Activated CD4-positive, CD25-positive, alpha-beta regulatory T cell (primary cell): Measurements from ENCODE around the gene FUCA2.

ENCODE experiments used
- DNase-seq, 4 experiments: peaks; one replicate each; lab custom pipeline; 2025; lab: John Stamatoyannopoulos, UW

FUCA2 gene

GRCh38 chr6:143510991-143511891, at the start of gene FUCA2:
TSS of gene FUCA2 (minus strand) at chr6:143511720. CDS start at chr6:143511634, 86 bp downstream.
- peak; percentile 26 to 39 (median 37) for DNase-seq

DNA sequence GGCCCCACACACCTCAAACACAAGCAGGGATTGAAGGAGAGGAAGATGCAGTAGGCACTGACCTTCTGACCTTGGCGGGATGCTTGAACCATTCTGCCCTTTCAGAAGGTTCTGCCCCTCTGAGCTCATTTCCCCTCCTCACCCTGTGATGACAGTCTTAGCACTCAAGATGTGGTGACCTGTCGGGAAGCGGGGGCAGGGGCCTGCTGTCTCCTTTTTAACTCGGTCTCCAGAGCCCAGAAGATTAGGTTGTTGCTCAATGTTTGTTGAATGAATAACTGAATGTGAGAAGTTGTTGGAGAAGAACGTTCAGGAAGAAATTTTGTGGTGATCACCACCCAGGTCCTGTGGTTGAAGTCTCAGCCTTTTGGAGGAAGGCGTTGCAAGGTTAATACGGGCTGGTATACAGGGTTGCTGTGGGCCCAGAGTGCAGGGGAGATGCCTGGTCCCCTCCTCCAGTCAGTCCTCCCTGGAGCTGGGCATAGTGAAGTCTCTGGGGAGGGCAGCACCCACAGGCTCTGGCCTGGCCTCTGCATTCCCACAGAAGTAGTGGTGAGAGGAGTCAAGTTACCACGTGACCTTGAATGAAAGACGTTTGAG, 49.7 kb upstream of the FUCA2 start:
- no peak for DNase-seq

DNA sequence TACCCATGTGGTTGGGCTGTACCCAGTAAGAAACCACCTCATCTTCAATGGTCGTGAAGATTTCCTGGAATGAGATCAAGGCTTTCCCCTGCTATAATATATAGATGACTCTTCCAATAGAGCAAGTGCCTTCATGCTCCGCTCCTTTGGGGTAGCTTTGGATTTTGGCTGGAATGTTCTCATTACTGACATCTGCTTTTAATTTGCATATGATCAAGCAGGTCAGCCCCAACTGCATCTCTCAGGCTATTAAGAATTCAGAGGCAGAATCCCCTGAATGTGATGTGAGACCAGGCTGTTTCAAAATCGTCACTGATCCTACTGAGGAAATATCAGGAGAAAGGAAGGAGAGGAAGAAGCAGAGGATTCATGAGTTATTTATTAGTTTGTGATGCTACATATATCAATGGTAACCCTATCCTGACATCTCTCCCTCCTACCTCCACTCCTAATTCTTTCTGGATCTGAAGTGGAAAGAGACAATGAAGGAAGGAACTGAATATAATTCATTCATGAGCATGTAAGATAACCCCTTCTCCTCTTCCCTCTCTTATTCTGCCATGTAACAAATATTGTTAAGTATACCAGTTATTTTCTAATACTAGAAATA, 47.6 kb upstream of the FUCA2 start:
- no peak for DNase-seq

DNA sequence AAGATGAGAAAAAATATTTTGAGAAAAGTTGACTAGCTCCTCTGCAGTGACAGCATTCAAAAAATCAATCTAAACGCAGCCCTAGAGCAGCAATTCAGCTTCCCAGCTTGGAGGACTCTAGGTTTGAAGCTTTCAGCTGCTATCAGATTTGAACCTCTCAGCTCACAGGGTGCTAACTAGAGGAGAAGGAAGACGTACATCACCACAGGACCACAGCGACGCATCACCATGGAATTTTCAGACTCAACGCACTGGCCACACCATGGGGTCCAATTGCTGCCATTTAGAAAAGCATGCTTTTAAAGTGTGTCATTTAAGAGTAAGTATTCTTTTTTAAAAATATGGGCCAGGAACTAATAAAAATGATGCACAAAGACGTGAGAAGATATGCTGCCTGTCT, 45.0 kb upstream of the FUCA2 start:
- DNase-seq: no peak

DNA sequence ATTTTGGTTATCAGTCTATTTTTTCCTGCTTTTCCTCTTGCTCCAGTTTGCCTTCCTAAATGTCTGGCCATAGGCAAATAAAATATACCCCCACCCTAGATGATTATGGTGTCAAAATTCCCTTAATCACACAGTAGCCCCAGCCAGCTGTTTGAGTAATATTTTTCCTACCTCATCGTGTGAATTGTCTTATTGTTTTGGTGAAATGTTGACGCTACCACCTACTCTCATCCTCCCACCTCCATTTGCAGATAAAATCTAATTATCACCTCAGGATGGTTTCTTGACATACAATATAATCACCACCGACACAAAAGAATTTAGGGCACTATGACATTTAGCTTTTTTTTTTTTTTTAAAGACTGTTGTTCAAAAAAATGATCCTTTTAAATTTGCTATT, 44.1 kb upstream of the FUCA2 start:
- no peak for DNase-seq

GRCh38 chr6:143555071-143555492, 43.6 kb upstream of the FUCA2 start:
- DNase-seq: no peak

DNA sequence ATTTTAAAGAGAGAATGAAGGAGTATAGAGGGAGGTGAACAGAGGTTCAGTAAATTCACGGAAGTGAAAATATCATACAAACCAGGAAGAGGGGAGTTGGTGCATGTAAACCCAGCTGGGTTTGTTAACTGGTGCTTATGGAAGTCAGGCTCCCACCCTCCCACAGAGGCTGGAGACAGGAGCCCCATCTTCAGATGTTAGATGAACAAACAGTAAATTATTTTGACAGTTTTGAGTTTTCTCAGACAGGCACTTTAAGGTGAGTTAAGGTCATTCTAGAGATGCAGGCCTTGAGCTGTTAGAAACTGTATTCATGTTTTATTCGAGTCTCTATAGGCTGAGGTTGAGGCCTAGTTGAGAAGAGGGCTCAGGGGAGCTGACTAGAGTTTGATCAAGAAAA, 41.8 kb upstream of the FUCA2 start:
- no peak for DNase-seq

DNA sequence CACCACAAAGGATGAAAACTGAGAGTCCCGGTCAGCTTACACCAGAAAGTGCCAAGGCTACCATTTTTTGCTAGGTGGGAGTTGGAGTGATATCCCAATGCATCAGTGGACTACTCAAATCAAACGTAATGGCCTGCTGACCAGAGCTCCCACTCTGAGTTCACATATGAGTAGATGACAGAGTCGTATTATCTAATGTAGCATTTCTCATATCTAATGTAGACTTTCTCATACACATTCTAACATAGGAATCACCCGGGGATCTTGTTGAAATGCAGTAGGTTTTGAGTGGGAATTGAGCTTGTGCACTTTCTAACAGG, 38.4 kb upstream of the FUCA2 start:
- DNase-seq: no peak

DNA sequence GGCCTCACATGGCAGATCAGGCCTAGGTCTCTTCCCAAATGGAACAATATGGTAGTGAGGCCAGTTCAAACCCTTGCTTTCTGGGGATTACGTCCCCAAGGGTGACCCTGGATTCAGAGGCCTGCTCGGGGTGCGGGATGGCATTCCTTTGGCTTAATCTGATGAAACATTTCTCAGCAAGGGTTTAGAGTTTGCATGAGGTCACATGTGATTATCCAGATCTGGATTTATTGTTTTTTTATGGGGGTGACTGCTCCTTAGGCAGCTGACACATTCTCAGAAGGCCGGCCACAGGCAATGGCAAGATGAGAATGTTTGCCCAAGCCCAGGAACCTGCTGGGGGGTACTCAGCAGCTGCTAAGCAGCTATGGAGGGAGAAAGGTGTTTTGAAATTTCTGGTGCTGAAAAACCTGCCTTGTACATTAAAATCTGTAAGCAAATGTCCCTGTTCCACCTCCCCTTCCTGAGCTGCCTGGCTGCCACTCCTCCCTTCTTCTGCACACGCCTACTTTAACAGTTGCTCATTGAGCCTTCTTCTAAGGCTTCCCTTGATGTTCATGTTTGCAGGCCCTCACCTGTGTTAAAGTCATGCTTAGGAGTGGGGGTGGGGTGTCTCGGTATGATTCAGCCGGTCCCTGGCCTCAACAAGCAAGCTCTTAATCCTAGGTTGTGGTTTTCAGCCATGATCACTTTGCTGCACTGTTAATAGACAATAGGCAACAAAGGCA, 37.9 kb upstream of the FUCA2 start:
- peak in 1 of 4 experiments; percentile 14 for DNase-seq

- no peak for DNase-seq
Observed at GRCh38 chr6:143546599-143546998, 35.1 kb upstream of the FUCA2 start.

GRCh38 chr6:143545976-143546547, 34.5 kb upstream of the FUCA2 start:
- no peak for DNase-seq

DNA sequence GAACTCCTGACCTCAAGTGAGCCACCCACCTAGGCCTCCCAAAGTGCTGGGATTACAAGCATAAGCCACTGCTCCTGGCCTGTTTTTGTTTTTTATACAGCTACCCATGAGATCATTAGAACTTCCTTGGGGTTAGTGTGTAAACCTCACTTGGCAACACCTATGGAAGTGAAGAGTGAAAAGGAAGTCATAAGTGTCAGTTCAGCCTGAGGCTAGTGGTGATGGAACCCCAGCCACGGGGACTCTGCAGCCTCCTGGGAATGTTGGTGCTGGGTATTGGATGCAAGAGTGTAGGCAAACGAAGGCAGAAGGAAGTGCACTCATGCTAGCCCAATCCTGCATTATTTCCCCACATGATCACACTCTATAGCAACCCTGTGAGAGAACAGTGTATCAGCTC, 33.6 kb upstream of the FUCA2 start:
- DNase-seq: no peak

DNA sequence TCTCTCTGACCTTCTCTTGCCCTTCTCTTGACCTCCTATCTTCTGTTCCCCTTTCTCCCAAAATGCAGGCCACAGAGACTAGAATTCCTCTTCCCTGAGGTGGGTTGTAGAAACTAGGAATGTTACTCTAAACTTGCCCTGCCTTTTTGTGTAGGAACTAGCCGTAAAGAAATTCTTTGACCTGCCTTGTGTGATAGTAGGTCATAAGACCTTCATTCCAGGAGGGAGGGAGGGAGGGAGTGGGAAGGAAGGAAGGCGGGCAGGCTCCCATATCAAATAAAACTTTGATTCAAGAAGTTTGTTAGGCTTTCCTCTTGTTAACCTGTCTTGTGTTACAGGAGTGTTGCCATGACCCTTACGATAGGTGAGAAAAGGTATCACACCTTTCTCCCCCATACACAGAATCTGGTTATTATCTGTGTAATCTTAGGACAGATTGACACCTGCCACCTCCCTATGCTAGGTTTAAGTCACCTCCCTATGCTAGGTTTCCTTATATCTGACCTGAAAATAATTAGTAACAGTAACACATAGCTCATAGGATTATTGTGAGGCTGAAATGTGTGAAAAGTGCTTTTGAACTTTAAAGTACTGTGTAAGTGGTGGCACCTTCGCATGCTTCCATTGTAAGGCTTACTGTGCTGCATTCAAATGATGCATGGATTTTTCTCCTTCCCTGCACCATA, 32.6 kb upstream of the FUCA2 start:
- DNase-seq: no peak

DNA sequence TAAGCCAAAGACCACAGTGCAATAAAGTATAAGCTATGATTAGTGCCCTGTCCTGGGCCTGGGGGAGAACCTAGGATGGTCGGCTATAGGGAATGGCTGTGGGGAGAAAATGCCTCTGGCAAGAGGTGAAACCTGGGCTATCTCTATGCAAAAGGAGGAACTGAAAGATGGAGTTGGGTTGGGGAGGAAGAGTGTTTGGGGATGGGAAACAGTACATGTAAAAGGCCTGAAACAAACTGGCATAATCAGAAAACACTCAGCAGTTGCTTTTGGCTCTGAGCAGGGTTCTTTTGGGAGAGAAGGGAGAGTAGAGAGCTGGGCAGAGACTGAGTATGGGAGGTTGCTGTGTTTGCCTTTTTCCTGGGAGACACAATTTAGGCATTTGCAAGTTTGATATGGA, 31.9 kb upstream of the FUCA2 start:
- no peak for DNase-seq

DNA sequence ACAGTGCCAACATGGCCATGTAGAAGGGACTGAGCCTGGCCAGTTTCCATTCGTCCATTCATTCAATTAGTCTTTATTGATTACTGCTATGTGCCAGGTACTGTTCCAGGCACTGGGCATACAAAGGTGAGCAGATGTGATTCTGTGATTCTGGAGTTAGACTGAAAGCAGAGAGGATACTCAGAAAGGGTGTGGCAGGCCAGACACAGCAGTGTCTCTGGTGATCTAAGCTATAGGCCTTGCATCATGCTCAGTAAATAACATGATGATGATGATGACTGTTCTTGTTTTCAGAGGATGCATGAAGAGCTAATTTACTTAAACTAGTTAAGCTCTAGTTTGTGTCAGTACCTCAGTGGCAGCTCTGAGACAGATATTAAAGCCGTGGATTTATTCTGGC, 31.4 kb upstream of the FUCA2 start:
- no peak for DNase-seq

GRCh38 chr6:143540192-143540591, 28.7 kb upstream of the FUCA2 start:
- no peak for DNase-seq

- no peak for DNase-seq
Observed at GRCh38 chr6:143539734-143540133, 28.2 kb upstream of the FUCA2 start.

DNA sequence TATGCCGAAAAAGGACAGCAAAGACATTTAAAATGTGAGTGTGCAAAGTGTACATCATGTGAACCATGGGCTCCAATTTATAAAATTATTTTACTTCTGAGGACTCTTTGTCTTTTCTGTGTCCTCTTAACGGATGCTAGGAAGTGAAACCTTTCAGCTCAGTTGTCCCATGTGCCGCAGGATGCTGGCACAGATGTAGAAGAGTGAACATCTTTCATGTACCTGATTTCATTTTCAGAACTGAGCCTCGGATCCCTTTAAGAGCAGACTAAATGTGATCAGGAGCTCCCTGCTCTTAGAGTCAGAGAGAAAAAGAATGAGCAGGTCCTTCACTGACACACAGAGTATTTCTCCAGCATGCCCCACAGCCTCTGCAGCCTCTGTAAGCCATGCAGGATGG, 27.6 kb upstream of the FUCA2 start:
- no peak for DNase-seq

DNA sequence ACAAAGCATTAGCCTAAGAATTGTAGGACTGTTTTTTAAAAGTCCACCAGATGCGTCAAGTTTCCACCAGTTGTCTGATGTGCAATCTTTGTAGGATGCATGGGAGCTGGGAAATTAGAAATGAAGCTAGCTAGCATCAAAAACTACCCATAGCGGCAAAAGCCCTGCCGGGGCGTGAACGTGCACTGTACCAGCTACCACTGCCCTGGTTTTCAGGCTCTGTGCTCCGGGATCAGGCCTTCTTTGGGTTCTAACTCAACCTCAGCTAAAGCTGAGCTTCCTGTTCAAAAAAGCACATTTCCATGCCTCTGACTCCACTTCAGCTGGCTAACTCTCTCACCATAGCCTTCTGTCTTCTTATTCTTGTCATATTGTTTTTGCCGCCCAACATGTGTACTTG, 26.9 kb upstream of the FUCA2 start:
- DNase-seq: no peak

DNA sequence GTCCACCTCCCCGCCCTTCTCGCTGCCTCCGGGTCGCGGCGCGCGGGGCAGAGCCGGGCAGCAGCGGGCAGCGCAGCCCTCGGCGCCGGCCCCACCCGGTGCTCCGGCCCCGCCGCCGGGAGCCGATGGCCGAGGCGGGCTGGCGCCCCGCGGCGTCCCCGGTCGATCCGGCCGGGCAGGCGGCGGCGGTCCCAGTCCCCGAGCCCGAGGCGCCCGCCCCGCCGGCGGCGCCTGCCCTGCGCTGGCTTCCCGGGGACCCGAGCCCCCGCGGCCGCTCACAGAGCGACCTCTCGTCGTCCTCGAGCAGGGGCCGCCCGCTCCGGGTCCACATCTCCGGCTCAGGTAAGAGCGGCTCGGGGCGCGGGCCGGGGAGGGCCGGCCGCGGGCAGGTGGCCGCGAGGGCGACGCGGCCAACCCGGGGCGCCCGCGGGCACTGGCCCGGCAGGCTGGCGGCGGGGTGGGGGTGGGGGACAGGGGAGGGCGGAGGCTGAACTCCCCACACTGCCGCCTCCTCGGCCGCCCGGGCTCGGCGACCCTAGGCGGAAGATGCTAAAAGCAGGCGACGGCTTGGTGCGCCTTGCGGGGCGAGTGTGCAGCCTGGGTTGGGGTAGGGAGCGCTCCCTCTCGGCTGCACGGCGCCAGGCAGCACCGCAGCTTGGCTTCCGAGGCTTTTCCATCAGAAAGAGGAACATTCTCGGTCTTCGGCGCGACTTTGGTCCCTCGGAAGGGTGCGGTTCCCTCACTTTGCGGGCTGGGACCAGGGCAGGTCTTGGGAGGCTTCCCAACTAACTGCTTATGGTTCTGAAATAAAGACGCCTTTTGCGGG, 25.6 kb upstream of the FUCA2 start:
- DNase-seq: peak; percentile 24 to 44 (median 32)

GRCh38 chr6:143536461-143536865, 24.9 kb upstream of the FUCA2 start:
- peak in 2 of 4 experiments; percentile 22 to 27 for DNase-seq
